Activated naive CD8-positive, alpha-beta T cell treated with anti-CD3 and anti-CD28 coated beads, Interleukin-2, amount 10 ng/mL, durations not matched to agents 7 days and 5 days (primary cell): Measurements from ENCODE around the gene CDK11B. TPM values are rescaled to one million over a fixed set of nuclear protein-coding genes. Genes with fewer than 3 reads are reported as not detected.
"Not testable (repeated sequence)": the region's sequence is repeated elsewhere in the genome, so short reads cannot be mapped to it uniquely, and the experiment has no call there.

Experiments
- ATAC-seq: fragments of 150-1000 bp; cut with Tn5 transposase; one replicate; pipeline ENCODE4 v1.10.0; 2021; ENCODE audit warnings: low read depth, moderate library complexity
- POLR2A ChIA-PET: fragments of 350-600 bp; sonication (Branson Sonifier 250); formaldehyde crosslinking; loops from one replicate; lab custom pipeline; 2021; ENCODE audit warnings: antibody characterized with exemption; lab: Charles Lee
- DNase-seq: peaks from one replicate; pipeline ENCODE4 v3.0.0; 2021
- H3K27ac Mint-ChIP-seq: one replicate; pipeline ENCODE4 v1.8.0; 2022; ENCODE audit warnings: mild to moderate bottlenecking, mixed read lengths
- H3K27me3 Mint-ChIP-seq: one replicate; pipeline ENCODE4 v1.8.0; 2022; ENCODE audit warnings: mild to moderate bottlenecking, moderate library complexity, mixed read lengths
- H3K36me3 Mint-ChIP-seq: one replicate; pipeline ENCODE4 v1.8.0; 2021; ENCODE audit warnings: mild to moderate bottlenecking, mixed read lengths
- H3K4me1 Mint-ChIP-seq: one replicate; pipeline ENCODE4 v1.8.0; 2021; ENCODE audit warnings: mixed read lengths
- H3K4me3 Mint-ChIP-seq: one replicate; pipeline ENCODE4 v1.8.0; 2022; ENCODE audit warnings: mild to moderate bottlenecking, moderate library complexity, mixed read lengths
- H3K9me3 Mint-ChIP-seq: one replicate; pipeline ENCODE4 v1.8.0; 2021; ENCODE audit warnings: mixed read lengths
- total RNA-seq, 2 experiments: library from RNA; stranded (reverse); gene quantifications; one replicate each; pipeline ENCODE4 v1.2.3, GENCODE V29; 2021

The CDK11B gene
- total RNA-seq, 2 experiments from 2014 or later: 40.8 to 42.3 TPM

- ATAC-seq, H3K27me3 Mint-ChIP-seq, H3K4me3 Mint-ChIP-seq, H3K9me3 Mint-ChIP-seq, H3K36me3 Mint-ChIP-seq, DNase-seq, POLR2A ChIA-PET, H3K27ac Mint-ChIP-seq: not testable (repeated sequence)
- H3K4me1 Mint-ChIP-seq: peaks cover 16% of the 10 kb centered on the region
Observed at GRCh38 chr1:1676087-1676486, 17.3 kb upstream of the CDK11B start.

- H3K4me1 Mint-ChIP-seq: peaks cover 16% of the 10 kb centered on the region
- ATAC-seq, POLR2A ChIA-PET, H3K36me3 Mint-ChIP-seq, H3K27ac Mint-ChIP-seq, H3K9me3 Mint-ChIP-seq, H3K4me3 Mint-ChIP-seq, H3K27me3 Mint-ChIP-seq, DNase-seq: not testable (repeated sequence)
Observed at GRCh38 chr1:1675218-1675617, 16.4 kb upstream of the CDK11B start.

- ATAC-seq, H3K27ac Mint-ChIP-seq, POLR2A ChIA-PET, DNase-seq, H3K27me3 Mint-ChIP-seq, H3K9me3 Mint-ChIP-seq, H3K36me3 Mint-ChIP-seq, H3K4me3 Mint-ChIP-seq: not testable (repeated sequence)
- peaks cover 16% of the 10 kb centered on the region for H3K4me1 Mint-ChIP-seq
Observed at GRCh38 chr1:1674806-1675205, 16.0 kb upstream of the CDK11B start.

- Mint-ChIP-seq H3K4me1 (peaks cover 2% of the 10 kb centered on the region), H3K9me3 (no peaks in the 10 kb centered on the region), H3K27ac (no peak overlapping the region), H3K36me3 (peaks cover 4% of the 10 kb centered on the region), H3K4me3 (no peak overlapping the region), H3K27me3 (no peaks in the 10 kb centered on the region)
- no peak for ATAC-seq
- POLR2A ChIA-PET: no interaction called here
- no peak for DNase-seq
Observed at GRCh38 chr1:1672181-1672965, 13.6 kb upstream of the CDK11B start.

- Mint-ChIP-seq H3K36me3 (peaks cover 4% of the 10 kb centered on the region), H3K4me1 (peaks cover 2% of the 10 kb centered on the region), H3K9me3 (no peaks in the 10 kb centered on the region), H3K4me3 (no peak overlapping the region), H3K27ac (no peak overlapping the region), H3K27me3 (no peaks in the 10 kb centered on the region)
- no peak for ATAC-seq
- POLR2A ChIA-PET: no interaction called here
- DNase-seq: no peak
Observed at GRCh38 chr1:1671365-1672119, 12.7 kb upstream of the CDK11B start.

GRCh38 chr1:1670866-1671265 lies 12.1 kb upstream of the CDK11B start:
- peaks cover 4% of the 10 kb centered on the region for H3K36me3 Mint-ChIP-seq
- POLR2A ChIA-PET: no interaction called here
- H3K4me3 Mint-ChIP-seq: no peak overlapping the region
- H3K27ac Mint-ChIP-seq: no peak overlapping the region
- H3K27me3 Mint-ChIP-seq: no peaks in the 10 kb centered on the region
- DNase-seq (no peak), ATAC-seq (no peak)
- peaks cover 2% of the 10 kb centered on the region for H3K4me1 Mint-ChIP-seq
- no peaks in the 10 kb centered on the region for H3K9me3 Mint-ChIP-seq

- Mint-ChIP-seq H3K4me3 (no peak overlapping the region), H3K27ac (no peak overlapping the region), H3K4me1 (peaks cover 2% of the 10 kb centered on the region), H3K9me3 (no peaks in the 10 kb centered on the region), H3K36me3 (peaks cover 4% of the 10 kb centered on the region), H3K27me3 (no peaks in the 10 kb centered on the region)
- DNase-seq (no peak), ATAC-seq (no peak)
- POLR2A ChIA-PET: interaction anchor here (0.6 kb wide), 1 partner anchor 98 kb away, joined by 4 read pairs; no protein-coding TSS in a partner anchor
Observed at GRCh38 chr1:1669468-1670440, 10.9 kb upstream of the CDK11B start.

- Mint-ChIP-seq H3K4me3 (no peak overlapping the region), H3K36me3 (peaks cover 3% of the 10 kb centered on the region), H3K9me3 (no peaks in the 10 kb centered on the region), H3K4me1 (peaks cover 2% of the 10 kb centered on the region), H3K27ac (no peak overlapping the region), H3K27me3 (no peaks in the 10 kb centered on the region)
- no peak for ATAC-seq
- POLR2A ChIA-PET: interaction anchor here (1.9 kb wide), 1 partner anchor 12 kb away, joined by 8 read pairs; no protein-coding TSS in a partner anchor
- DNase-seq: no peak
Observed at GRCh38 chr1:1666526-1666925, 7.7 kb upstream of the CDK11B start.

- ATAC-seq: peak; percentile 35
- Mint-ChIP-seq H3K4me1 (peaks cover 2% of the 10 kb centered on the region), H3K27me3 (no peaks in the 10 kb centered on the region), H3K4me3 (no peak overlapping the region), H3K9me3 (no peaks in the 10 kb centered on the region), H3K36me3 (peaks cover 3% of the 10 kb centered on the region), H3K27ac (no peak overlapping the region)
- DNase-seq: no peak
- POLR2A ChIA-PET: interaction anchor here (0.6 to 1.9 kb wide), 2 partner anchors 13 to 95 kb away, joined by 4 to 8 read pairs; no protein-coding TSS in a partner anchor
Observed at GRCh38 chr1:1665815-1666251, 7.0 kb upstream of the CDK11B start.

- H3K36me3 Mint-ChIP-seq: peaks cover 3% of the 10 kb centered on the region
- H3K9me3 Mint-ChIP-seq: no peaks in the 10 kb centered on the region
- H3K27ac Mint-ChIP-seq: no peak overlapping the region
- no peaks in the 10 kb centered on the region for H3K27me3 Mint-ChIP-seq
- POLR2A ChIA-PET: interaction anchor here (0.6 to 1.9 kb wide), 2 partner anchors 14 to 71 kb away, joined by 3 to 8 read pairs; no protein-coding TSS in a partner anchor
- no peak for DNase-seq
- ATAC-seq: no peak
- peaks cover 2% of the 10 kb centered on the region for H3K4me1 Mint-ChIP-seq
- H3K4me3 Mint-ChIP-seq: no peak overlapping the region
Observed at GRCh38 chr1:1664941-1665814, 6.4 kb upstream of the CDK11B start.

- H3K4me3 Mint-ChIP-seq, H3K36me3 Mint-ChIP-seq, DNase-seq, POLR2A ChIA-PET, H3K4me1 Mint-ChIP-seq, ATAC-seq, H3K27me3 Mint-ChIP-seq, H3K9me3 Mint-ChIP-seq, H3K27ac Mint-ChIP-seq: not testable (repeated sequence)
Observed at GRCh38 chr1:1664318-1664717, 5.5 kb upstream of the CDK11B start.
